ENCODE measurements around the gene CREB3L1.

- TF ChIP-seq, protein P1, sequence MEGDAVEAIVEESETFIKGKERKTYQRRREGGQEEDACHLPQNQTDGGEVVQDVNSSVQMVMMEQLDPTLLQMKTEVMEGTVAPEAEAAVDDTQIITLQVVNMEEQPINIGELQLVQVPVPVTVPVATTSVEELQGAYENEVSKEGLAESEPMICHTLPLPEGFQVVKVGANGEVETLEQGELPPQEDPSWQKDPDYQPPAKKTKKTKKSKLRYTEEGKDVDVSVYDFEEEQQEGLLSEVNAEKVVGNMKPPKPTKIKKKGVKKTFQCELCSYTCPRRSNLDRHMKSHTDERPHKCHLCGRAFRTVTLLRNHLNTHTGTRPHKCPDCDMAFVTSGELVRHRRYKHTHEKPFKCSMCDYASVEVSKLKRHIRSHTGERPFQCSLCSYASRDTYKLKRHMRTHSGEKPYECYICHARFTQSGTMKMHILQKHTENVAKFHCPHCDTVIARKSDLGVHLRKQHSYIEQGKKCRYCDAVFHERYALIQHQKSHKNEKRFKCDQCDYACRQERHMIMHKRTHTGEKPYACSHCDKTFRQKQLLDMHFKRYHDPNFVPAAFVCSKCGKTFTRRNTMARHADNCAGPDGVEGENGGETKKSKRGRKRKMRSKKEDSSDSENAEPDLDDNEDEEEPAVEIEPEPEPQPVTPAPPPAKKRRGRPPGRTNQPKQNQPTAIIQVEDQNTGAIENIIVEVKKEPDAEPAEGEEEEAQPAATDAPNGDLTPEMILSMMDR (IDR thresholded peaks at IDR 0.05): no peak
- TF ChIP-seq POLR2AphosphoS5 (IDR thresholded peaks at IDR 0.05) (no peak), POLR2A (IDR thresholded peaks at IDR 0.05) (no peak)
Observed at GRCh38 chr11:46335271-46335670, 57.8 kb downstream of the CREB3L1 start.

Measured in transverse colon (tissue), 4 donors.